Activated T-helper 2 cell treated with anti-CD3 and anti-CD28 coated beads, Interferon-gamma antibody, Interleukin-2, Interleukin-4, amounts not matched to agents 10 μg/mL and 5 μg/mL and 100 μg/mL, durations not matched to agents 14 hours and 24 hours and 36 hours (primary cell): ENCODE results near the gene NFYC. TPM values are rescaled to one million over a fixed set of nuclear protein-coding genes. Genes with fewer than 3 reads are reported as not detected.
A peak's percentile ranks its signal among the peaks of the same experiment; 100 is the strongest.

Experiments used
- DNase-seq: peaks from one replicate; pipeline ENCODE4 v3.0.0; 2021; ENCODE audit warnings: low spot score
- H3K27ac Mint-ChIP-seq: one replicate; pipeline ENCODE4 v1.8.0; 2021; ENCODE audit warnings: mixed read lengths
- H3K27me3 Mint-ChIP-seq: one replicate; pipeline ENCODE4 v1.8.0; 2021; ENCODE audit warnings: low read depth, mixed read lengths
- H3K36me3 Mint-ChIP-seq: one replicate; pipeline ENCODE4 v1.8.0; 2021; ENCODE audit warnings: low read depth, mixed read lengths
- H3K4me1 Mint-ChIP-seq: one replicate; pipeline ENCODE4 v1.8.0; 2021; ENCODE audit warnings: low read depth, mixed read lengths
- H3K4me3 Mint-ChIP-seq: one replicate; pipeline ENCODE4 v1.8.0; 2021; ENCODE audit warnings: low read depth, mild to moderate bottlenecking, moderate library complexity, mixed read lengths
- H3K9me3 Mint-ChIP-seq: one replicate; pipeline ENCODE4 v1.8.0; 2021; ENCODE audit warnings: mixed read lengths
- intact Hi-C: fragments of 100-400 bp; cut with micrococcal nuclease; formaldehyde crosslinking; loops from one replicate; pipeline ENCODE4 v1.15.1; 2023
- total RNA-seq: library from RNA; stranded (reverse); gene quantifications from 2 replicates; pipeline ENCODE4 v1.2.3, GENCODE V29; 2022

The NFYC gene
- total RNA-seq, 1 donor from 2014 or later = 68.4 TPM

DNA sequence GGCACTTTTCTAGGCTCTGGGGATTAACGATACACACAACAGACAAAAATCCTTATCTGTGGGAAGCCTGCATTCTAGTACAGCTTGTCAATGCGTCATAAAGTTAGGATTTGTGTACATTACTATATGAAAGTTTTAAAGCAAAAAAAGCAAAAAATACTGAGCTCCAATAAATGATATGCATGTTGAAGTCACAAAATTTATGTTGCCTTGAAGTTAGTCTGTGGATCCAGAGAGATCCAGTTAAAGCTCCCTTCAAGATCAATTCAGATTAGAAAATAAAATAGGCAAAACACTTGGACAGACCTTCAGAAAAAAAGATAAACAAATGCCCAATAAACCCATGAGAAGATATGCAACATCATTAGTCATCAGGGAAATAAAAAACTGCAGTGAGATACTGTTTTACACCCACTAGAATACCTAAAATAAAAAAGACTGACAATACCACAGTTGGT, 59.0 kb downstream of the NFYC start:
- Mint-ChIP-seq H3K4me3 (no peak overlapping the region), H3K27ac (peak overlapping the region; percentile 28), H3K27me3 (no peaks in the 10 kb centered on the region), H3K4me1 (peaks cover 37% of the 10 kb centered on the region), H3K9me3 (no peaks in the 10 kb centered on the region), H3K36me3 (peaks cover 81% of the 10 kb centered on the region)
- no peak for DNase-seq
- intact Hi-C loops = no loop called here

GRCh38 chr1:40751802-40752201, 60.3 kb downstream of the NFYC start:
- no peaks in the 10 kb centered on the region for H3K27me3 Mint-ChIP-seq
- H3K9me3 Mint-ChIP-seq = no peaks in the 10 kb centered on the region
- DNase-seq = no peak
- no peak overlapping the region for H3K4me3 Mint-ChIP-seq
- H3K36me3 Mint-ChIP-seq = peaks cover 83% of the 10 kb centered on the region
- peaks cover 28% of the 10 kb centered on the region for H3K4me1 Mint-ChIP-seq
- H3K27ac Mint-ChIP-seq = no peak overlapping the region
- intact Hi-C loops = no loop called here

DNA sequence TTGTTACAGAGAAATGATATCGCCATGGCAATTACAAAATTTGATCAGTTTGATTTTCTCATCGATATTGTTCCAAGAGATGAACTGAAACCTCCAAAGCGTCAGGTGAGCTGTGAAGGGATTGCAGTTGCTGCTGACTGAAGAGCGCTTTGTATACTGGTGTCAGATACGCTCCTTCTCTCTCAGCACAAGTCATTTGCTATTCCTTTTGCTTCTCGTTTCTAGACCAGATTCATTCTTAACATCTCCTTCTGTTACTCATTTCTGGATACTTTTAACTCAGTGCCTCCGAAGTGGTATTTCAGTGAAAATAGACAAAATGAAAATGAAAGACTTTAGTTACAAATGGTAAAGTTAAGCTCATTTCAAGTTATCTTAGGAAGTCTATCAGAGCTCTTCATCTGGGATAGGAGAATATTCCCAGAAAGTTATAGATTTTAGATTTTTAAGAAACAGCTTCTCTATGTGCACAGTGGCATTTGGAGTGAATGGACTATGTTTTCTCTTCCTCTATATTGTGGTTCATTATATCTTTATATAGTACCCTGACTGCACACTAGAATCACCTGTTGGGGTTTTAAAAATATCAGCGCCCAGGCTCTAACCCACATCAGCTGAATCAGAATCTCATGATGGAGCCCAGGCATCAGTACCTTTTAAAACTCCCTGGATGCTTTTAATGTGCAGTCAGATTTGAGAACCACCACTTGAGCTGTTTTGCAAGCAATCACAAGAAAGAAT, 61.8 kb downstream of the NFYC start:
- intact Hi-C loops = loop anchor here (1.0 kb wide), 1 partner anchor 11 kb away; no protein-coding TSS in a partner anchor
- Mint-ChIP-seq H3K9me3 (no peaks in the 10 kb centered on the region), H3K4me1 (peaks cover 28% of the 10 kb centered on the region), H3K36me3 (peaks cover 79% of the 10 kb centered on the region), H3K4me3 (peak overlapping the region; percentile 61), H3K27ac (peak overlapping the region; percentile 91), H3K27me3 (no peaks in the 10 kb centered on the region)
- no peak for DNase-seq

GRCh38 chr1:40754201-40754600, 62.7 kb downstream of the NFYC start:
- Mint-ChIP-seq H3K27me3 (no peaks in the 10 kb centered on the region), H3K4me1 (peaks cover 28% of the 10 kb centered on the region), H3K9me3 (no peaks in the 10 kb centered on the region), H3K36me3 (peaks cover 76% of the 10 kb centered on the region), H3K4me3 (no peak overlapping the region), H3K27ac (no peak overlapping the region)
- no peak for DNase-seq
- intact Hi-C loops = no loop called here

DNA sequence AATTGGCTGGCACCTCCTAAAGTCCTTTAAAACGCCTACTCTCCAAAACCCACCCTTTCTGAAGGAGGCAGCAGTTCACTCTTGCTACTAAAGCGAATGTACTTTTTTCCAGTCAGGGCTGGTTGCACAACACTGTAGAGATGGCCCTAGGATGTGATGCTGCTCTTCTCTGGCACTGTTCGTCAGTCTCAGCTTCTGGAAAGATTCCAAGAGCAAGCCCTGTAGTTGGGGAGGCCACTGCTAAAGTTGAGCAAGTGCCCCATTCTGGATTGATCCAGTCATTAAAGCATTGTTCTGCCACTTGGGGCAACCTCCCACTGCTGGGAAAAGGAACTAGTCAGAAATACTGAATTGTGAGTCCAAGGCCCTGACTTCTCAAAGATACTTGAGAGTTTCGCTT, 63.6 kb downstream of the NFYC start:
- Mint-ChIP-seq H3K27me3 (no peaks in the 10 kb centered on the region), H3K9me3 (no peaks in the 10 kb centered on the region), H3K36me3 (peaks cover 78% of the 10 kb centered on the region), H3K4me3 (no peak overlapping the region), H3K4me1 (peaks cover 26% of the 10 kb centered on the region), H3K27ac (no peak overlapping the region)
- DNase-seq = no peak
- intact Hi-C loops = no loop called here

GRCh38 chr1:40756523-40756922, 65.0 kb downstream of the NFYC start:
- Mint-ChIP-seq H3K27me3 (no peaks in the 10 kb centered on the region), H3K36me3 (peaks cover 79% of the 10 kb centered on the region), H3K4me1 (peaks cover 18% of the 10 kb centered on the region), H3K4me3 (no peak overlapping the region), H3K27ac (no peak overlapping the region), H3K9me3 (no peaks in the 10 kb centered on the region)
- DNase-seq = no peak
- intact Hi-C loops = no loop called here

DNA sequence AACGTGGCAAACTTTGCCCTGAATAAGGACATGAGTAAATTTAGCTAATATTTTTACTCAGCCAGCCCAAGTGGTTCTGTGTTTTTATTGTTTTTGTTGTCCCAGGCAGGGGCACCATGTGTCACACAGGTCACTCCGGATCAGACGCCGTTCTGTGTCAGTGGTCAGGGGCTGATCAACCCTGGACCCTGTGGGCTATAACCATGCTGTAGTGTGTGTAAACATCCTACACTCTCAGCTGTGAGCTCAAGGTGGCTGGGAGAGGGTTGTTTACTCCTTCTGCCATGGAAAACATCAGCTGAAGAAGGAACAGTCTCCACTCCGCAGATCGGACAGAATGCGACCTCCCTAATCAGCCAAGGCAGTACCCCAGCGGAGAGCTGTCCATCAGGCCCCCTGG, 65.6 kb downstream of the NFYC start:
- Mint-ChIP-seq H3K4me3 (no peak overlapping the region), H3K27me3 (no peaks in the 10 kb centered on the region), H3K36me3 (peaks cover 77% of the 10 kb centered on the region), H3K9me3 (no peaks in the 10 kb centered on the region), H3K27ac (no peak overlapping the region), H3K4me1 (peaks cover 15% of the 10 kb centered on the region)
- DNase-seq = no peak
- intact Hi-C loops = no loop called here

GRCh38 chr1:40758004-40758403, 66.5 kb downstream of the NFYC start:
- Mint-ChIP-seq H3K36me3 (peaks cover 79% of the 10 kb centered on the region), H3K9me3 (no peaks in the 10 kb centered on the region), H3K4me1 (peaks cover 17% of the 10 kb centered on the region), H3K27ac (no peak overlapping the region), H3K27me3 (no peaks in the 10 kb centered on the region), H3K4me3 (no peak overlapping the region)
- intact Hi-C loops = no loop called here
- no peak for DNase-seq

DNA sequence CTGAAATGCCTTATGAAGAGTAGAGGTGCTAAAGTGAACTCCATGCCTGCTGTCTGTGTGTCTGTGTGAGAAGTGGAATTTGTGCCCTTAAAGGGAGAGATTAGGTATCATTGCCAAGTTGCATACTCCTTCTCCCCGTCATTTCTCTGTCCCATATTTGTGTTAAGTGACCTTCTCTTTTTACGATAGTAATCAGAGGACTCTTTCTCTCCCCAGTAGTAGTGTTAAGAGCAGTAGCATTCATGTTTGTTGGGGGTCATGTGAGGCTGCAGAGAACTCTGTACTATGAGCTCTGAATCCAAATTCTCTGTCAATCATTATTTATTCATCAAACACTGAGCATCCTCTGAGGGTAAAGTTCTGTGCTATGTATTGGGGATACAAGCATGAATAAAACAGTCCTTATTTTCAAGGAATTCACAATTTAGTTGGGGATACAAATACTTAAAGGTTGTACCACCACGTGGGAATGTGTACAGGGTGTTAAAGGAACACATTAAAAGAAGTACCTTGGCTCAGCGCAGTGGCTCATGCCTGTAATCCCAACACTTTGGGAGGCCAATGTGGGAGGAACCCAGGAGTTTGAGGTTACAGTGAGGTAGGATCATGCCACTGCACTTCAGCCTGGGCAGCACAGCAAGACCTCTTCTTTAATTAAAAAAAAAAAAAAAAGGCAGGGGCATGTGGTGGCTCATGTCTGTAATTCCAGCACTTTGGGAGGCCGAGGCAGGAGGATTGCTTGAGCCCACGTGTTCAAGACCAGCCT, 67.3 kb downstream of the NFYC start:
- intact Hi-C loops = no loop called here
- H3K4me1 Mint-ChIP-seq = peaks cover 18% of the 10 kb centered on the region

DNA sequence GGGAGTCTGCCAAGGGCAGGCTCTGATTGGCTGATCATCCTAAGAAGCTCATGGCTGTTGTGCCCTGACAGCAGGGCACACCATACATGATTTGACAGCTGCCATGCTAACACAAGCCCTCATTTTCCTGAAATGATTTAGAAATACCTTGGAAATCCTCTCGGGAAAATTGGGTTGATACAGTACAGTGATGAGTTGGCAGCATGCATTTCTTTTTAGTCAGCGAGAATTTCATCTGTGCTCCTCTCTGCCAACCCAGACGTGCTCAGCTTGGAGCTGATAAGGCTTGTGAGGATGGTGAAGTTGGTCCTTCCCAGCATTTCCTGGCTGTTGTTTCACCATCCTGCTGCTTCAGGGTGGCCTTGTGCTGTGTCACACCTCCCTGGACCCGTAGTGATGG, 69.5 kb downstream of the NFYC start:
- no peak overlapping the region for H3K27ac Mint-ChIP-seq
- intact Hi-C loops = loop anchor here (5.0 to 10.0 kb wide), 2 partner anchors 49 to 146 kb away; no protein-coding TSS in a partner anchor
- peaks cover 78% of the 10 kb centered on the region for H3K36me3 Mint-ChIP-seq
- no peaks in the 10 kb centered on the region for H3K27me3 Mint-ChIP-seq
- H3K9me3 Mint-ChIP-seq = no peaks in the 10 kb centered on the region
- DNase-seq = no peak
- peaks cover 33% of the 10 kb centered on the region for H3K4me1 Mint-ChIP-seq
- no peak overlapping the region for H3K4me3 Mint-ChIP-seq

More for the DNA sequence above, 67.3 kb downstream of the NFYC start:
- Mint-ChIP-seq H3K36me3 (peaks cover 77% of the 10 kb centered on the region), H3K27me3 (no peaks in the 10 kb centered on the region), H3K4me3 (no peak overlapping the region), H3K9me3 (no peaks in the 10 kb centered on the region), H3K27ac (no peak overlapping the region)
- no peak for DNase-seq

GRCh38 chr1:40762144-40762923, 70.8 kb downstream of the NFYC start:
- H3K27me3 Mint-ChIP-seq = no peaks in the 10 kb centered on the region
- intact Hi-C loops = loop anchor here (5.0 to 10.0 kb wide), 2 partner anchors 50 to 148 kb away; no protein-coding TSS in a partner anchor
- H3K4me3 Mint-ChIP-seq = no peak overlapping the region
- DNase-seq = no peak
- peak overlapping the region; percentile 48 for H3K27ac Mint-ChIP-seq
- no peaks in the 10 kb centered on the region for H3K9me3 Mint-ChIP-seq
- H3K4me1 Mint-ChIP-seq = peaks cover 39% of the 10 kb centered on the region
- peaks cover 81% of the 10 kb centered on the region for H3K36me3 Mint-ChIP-seq

GRCh38 chr1:40763742-40764532, 72.4 kb downstream of the NFYC start:
- Mint-ChIP-seq H3K36me3 (peaks cover 82% of the 10 kb centered on the region), H3K4me1 (peaks cover 39% of the 10 kb centered on the region), H3K9me3 (no peaks in the 10 kb centered on the region), H3K27ac (peak overlapping the region; percentile 95), H3K4me3 (peak overlapping the region; percentile 56), H3K27me3 (no peaks in the 10 kb centered on the region)
- no peak for DNase-seq
- intact Hi-C loops = loop anchor here (1.0 to 10.0 kb wide), 4 partner anchors 11 to 149 kb away; no protein-coding TSS in a partner anchor
